Natural killer cell treated with Interleukin-12 subunit alpha and Interleukin-12 subunit beta and Interleukin-15 and Interleukin-18, amount 100 ng/mL, for 72 hours (primary cell): ENCODE results near the gene SPG11. TPM values are rescaled to one million over a fixed set of nuclear protein-coding genes. Genes with fewer than 3 reads are reported as not detected.
A peak's percentile ranks its signal among the peaks of the same experiment; 100 is the strongest.

Source experiments
- ATAC-seq, 2 donors: fragments of 150-1000 bp; cut with Tn5 transposase in 1 of 2; sonication (Bioruptor Pico), chemical (Tn5 transposase) in 1 of 2; 2 replicates each; pipeline ENCODE4 v1.10.0; 2021
- DNase-seq: peaks from one replicate; pipeline ENCODE4 v3.0.0; 2022; ENCODE audit warnings: low spot score
- H3K27ac Mint-ChIP-seq, 2 donors: 1 replicate in 1 of 2; 2 replicates in 1 of 2; pipeline ENCODE4 v1.8.0; 2022; ENCODE audit warnings: mixed read lengths in 2 of 2, mild to moderate bottlenecking in 1 of 2, moderate library complexity in 1 of 2
- H3K27me3 Mint-ChIP-seq, 2 donors: 1 replicate in 1 of 2; 2 replicates in 1 of 2; pipeline ENCODE4 v1.8.0; 2022; ENCODE audit warnings: mixed read lengths in 2 of 2
- H3K36me3 Mint-ChIP-seq: one replicate; pipeline ENCODE4 v1.8.0; 2022; ENCODE audit warnings: mixed read lengths
- H3K4me1 Mint-ChIP-seq, 2 donors: 1 replicate in 1 of 2; 2 replicates in 1 of 2; pipeline ENCODE4 v1.8.0; 2022; ENCODE audit warnings: low read depth in 2 of 2, mixed read lengths in 2 of 2, mild to moderate bottlenecking in 1 of 2
- H3K4me3 Mint-ChIP-seq: one replicate; pipeline ENCODE4 v1.8.0; 2022; ENCODE audit warnings: mixed read lengths
- H3K9me3 Mint-ChIP-seq: 2 replicates; pipeline ENCODE4 v1.8.0; 2022; ENCODE audit warnings: mixed read lengths
- total RNA-seq, 2 donors: library from RNA; stranded (reverse); gene quantifications; one replicate each; pipeline ENCODE4 v1.2.3, GENCODE V29; 2022

SPG11 gene
- total RNA-seq, 2 donors from 2014 or later = 86.2 to 114 TPM

GRCh38 chr15:44529864-44530604 lies 133.4 kb downstream of the SPG11 start:
- H3K4me3 Mint-ChIP-seq = no peak overlapping the region
- H3K27ac Mint-ChIP-seq = peak overlapping the region in 1 of 2 donors; percentile 20
- H3K27me3 Mint-ChIP-seq = no peaks in the 10 kb centered on the region
- DNase-seq = no peak
- peaks cover 3 to 5% of the 10 kb centered on the region in 2 donors for H3K4me1 Mint-ChIP-seq
- no peaks in the 10 kb centered on the region for H3K9me3 Mint-ChIP-seq
- H3K36me3 Mint-ChIP-seq = peaks cover 4% of the 10 kb centered on the region
- ATAC-seq = no peak

- Mint-ChIP-seq H3K27ac (peak overlapping the region; percentile 41 to 61), H3K4me1 (peaks cover 0 to 3% of the 10 kb centered on the region in 2 donors), H3K9me3 (no peaks in the 10 kb centered on the region), H3K4me3 (no peak overlapping the region), H3K36me3 (peaks cover 4% of the 10 kb centered on the region), H3K27me3 (no peaks in the 10 kb centered on the region)
- no peak for DNase-seq
- no peak for ATAC-seq
Measured at GRCh38 chr15:44527241-44527640, 136.2 kb downstream of the SPG11 start.

- peaks cover 4% of the 10 kb centered on the region for H3K36me3 Mint-ChIP-seq
- H3K27me3 Mint-ChIP-seq = no peaks in the 10 kb centered on the region
- no peaks in the 10 kb centered on the region for H3K9me3 Mint-ChIP-seq
- ATAC-seq = no peak
- DNase-seq = no peak
- H3K27ac Mint-ChIP-seq = no peak overlapping the region
- no peak overlapping the region for H3K4me3 Mint-ChIP-seq
- no peaks in the 10 kb centered on the region for H3K4me1 Mint-ChIP-seq
Measured at GRCh38 chr15:44525018-44525417, 138.4 kb downstream of the SPG11 start.

- Mint-ChIP-seq H3K27me3 (no peaks in the 10 kb centered on the region), H3K36me3 (peaks cover 6% of the 10 kb centered on the region), H3K9me3 (no peaks in the 10 kb centered on the region), H3K27ac (peak overlapping the region in 1 of 2 donors; percentile 41), H3K4me1 (peaks cover 2 to 5% of the 10 kb centered on the region in 2 donors), H3K4me3 (no peak overlapping the region)
- ATAC-seq = no peak
- no peak for DNase-seq
Measured at GRCh38 chr15:44519537-44519936, 143.9 kb downstream of the SPG11 start.

- DNase-seq (no peak), ATAC-seq (no peak)
- no peak overlapping the region for H3K27ac Mint-ChIP-seq
- H3K36me3 Mint-ChIP-seq = peaks cover 6% of the 10 kb centered on the region
- no peaks in the 10 kb centered on the region for H3K9me3 Mint-ChIP-seq
- H3K4me1 Mint-ChIP-seq = peaks cover 2 to 5% of the 10 kb centered on the region in 2 donors
- no peak overlapping the region for H3K4me3 Mint-ChIP-seq
- H3K27me3 Mint-ChIP-seq = no peaks in the 10 kb centered on the region
Measured at GRCh38 chr15:44516436-44516835, 147.0 kb downstream of the SPG11 start.

Other genes starting within 250 kb of the SPG11 start
- 10 to 100 TPM; 67.2 to 67.3 TPM for gene CTDSPL2, start 236.0 kb downstream of the SPG11 start, total RNA-seq
- 100 to 1,000 TPM in 1 of 2 donors, 10 to 100 TPM in 1; 89.1 to 121 TPM for gene EIF3J, start 126.5 kb downstream of the SPG11 start, total RNA-seq
- 10 to 100 TPM; 13.0 to 19.1 TPM for gene PATL2, start 47.7 kb upstream of the SPG11 start, total RNA-seq
- gene B2M, start 47.9 kb upstream of the SPG11 start, total RNA-seq = 1,000 to 10,000 TPM; 2,989 to 7,967 TPM
- 10 to 100 TPM; 28.8 to 33.9 TPM for gene TRIM69, start 72.9 kb upstream of the SPG11 start, total RNA-seq